Measurements from ENCODE around the gene ERC2.

- TF ChIP-seq, protein P1, sequence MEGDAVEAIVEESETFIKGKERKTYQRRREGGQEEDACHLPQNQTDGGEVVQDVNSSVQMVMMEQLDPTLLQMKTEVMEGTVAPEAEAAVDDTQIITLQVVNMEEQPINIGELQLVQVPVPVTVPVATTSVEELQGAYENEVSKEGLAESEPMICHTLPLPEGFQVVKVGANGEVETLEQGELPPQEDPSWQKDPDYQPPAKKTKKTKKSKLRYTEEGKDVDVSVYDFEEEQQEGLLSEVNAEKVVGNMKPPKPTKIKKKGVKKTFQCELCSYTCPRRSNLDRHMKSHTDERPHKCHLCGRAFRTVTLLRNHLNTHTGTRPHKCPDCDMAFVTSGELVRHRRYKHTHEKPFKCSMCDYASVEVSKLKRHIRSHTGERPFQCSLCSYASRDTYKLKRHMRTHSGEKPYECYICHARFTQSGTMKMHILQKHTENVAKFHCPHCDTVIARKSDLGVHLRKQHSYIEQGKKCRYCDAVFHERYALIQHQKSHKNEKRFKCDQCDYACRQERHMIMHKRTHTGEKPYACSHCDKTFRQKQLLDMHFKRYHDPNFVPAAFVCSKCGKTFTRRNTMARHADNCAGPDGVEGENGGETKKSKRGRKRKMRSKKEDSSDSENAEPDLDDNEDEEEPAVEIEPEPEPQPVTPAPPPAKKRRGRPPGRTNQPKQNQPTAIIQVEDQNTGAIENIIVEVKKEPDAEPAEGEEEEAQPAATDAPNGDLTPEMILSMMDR (IDR thresholded peaks at IDR 0.05) = no peak
- TF ChIP-seq POLR2A (IDR thresholded peaks at IDR 0.05) = no peak
Measured at GRCh38 chr3:56048946-56049345, 419.3 kb downstream of the ERC2 start.

All from breast epithelium (tissue), 3 donors.